Measurements from ENCODE around the gene CPEB4. TPM values are rescaled to one million over a fixed set of nuclear protein-coding genes. Genes with fewer than 3 reads are reported as not detected.

Gene CPEB4
- total and polyA plus RNA-seq, 10 of the 15 experiments (the other 5 are each of a cell fraction or from before 2014, with no cell fraction given): 6.9 to 33.1 (median 20.4) TPM

DNA sequence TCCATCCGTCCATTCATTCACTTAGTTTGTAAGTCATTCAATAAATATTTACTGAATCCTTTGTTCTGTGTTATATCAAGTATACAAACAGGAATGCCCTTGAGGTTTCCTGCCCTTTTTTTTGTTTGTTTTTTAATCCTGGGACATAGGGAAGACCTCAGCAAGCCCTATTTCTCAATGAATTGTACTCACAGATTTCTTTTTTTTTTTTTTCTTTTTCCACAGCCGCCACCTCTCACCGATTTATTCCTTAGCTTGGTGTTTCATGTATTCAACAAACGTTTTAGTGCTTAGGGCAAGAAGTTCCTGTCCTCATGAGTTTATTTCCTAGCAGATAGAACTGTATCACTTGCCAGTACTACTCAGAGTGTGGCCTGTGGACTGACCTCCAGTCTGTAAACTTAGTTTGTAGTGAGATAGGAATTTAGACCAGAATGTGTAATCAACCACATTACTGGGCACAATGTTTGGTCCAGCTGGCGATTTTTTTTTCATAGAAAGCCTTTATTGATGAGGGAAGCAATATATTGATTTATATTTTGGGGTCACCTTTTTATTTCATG is 65.5 kb downstream of the CPEB4 start:
- Histone ChIP-seq H3K36me3 (ENCODE audit: control insufficient read depth in 2 of 2, insufficient read depth in 2 of 2, low read length in 1 of 2) (peaks cover 7 to 33% of the 10 kb centered on the region in 2 experiments), H3K79me2 (ENCODE audit: control insufficient read depth, insufficient read depth, low read length) (no peaks in the 10 kb centered on the region), H3K4me1 (ENCODE audit: control insufficient read depth, insufficient read depth, low read length) (no peaks in the 10 kb centered on the region), H3K9ac (ENCODE audit: control insufficient read depth, insufficient read depth, low read length) (no peak overlapping the region), H3K9me3 (replicated peaks; ENCODE audit: control insufficient read depth, insufficient read depth, low read length) (no peaks in the 10 kb centered on the region), H3K27ac (ENCODE audit: control insufficient read depth, insufficient read depth) (no peak overlapping the region), H2AFZ (ENCODE audit: control insufficient read depth, low read depth, low read length) (no peak overlapping the region), H4K20me1 (ENCODE audit: control insufficient read depth, insufficient read depth) (no peaks in the 10 kb centered on the region), H3K4me2 (ENCODE audit: control insufficient read depth, insufficient read depth) (no peak overlapping the region), H3K4me3 (no peak overlapping the region), H3K27me3 (replicated peaks in 1 of 2; ENCODE audit: control insufficient read depth in 2 of 2, insufficient read depth in 2 of 2, low read length in 1 of 2) (no peaks in the 10 kb centered on the region)
- TF ChIP-seq SPI1 (IDR thresholded peaks at IDR 0.05; ENCODE audit: borderline replicate concordance, insufficient read depth, low read depth, low read length) (no peak), MEF2B (IDR thresholded peaks at IDR 0.05; ENCODE audit: partially characterized antibody, poor library complexity, severe bottlenecking) (no peak), CBFB (IDR thresholded peaks at IDR 0.05; ENCODE audit: low read depth) (no peak), WRNIP1 (IDR thresholded peaks at IDR 0.05; ENCODE audit: borderline replicate concordance, low read depth, low read length) (no peak), NFYB (IDR thresholded peaks at IDR 0.05; ENCODE audit: insufficient read depth, low read depth, low read length) (no peak), IKZF1 (conservative IDR thresholded peaks at IDR 0.05) (no peak), STAT1 (conservative IDR thresholded peaks at IDR 0.05) (no peak), SP1 (IDR thresholded peaks at IDR 0.05; ENCODE audit: low read depth, low read length) (no peak), ATF7 (IDR thresholded peaks at IDR 0.05; ENCODE audit: low read depth) (no peak), POLR2A (IDR thresholded peaks at IDR 0.05; ENCODE audit: low read depth, low read length) (no peak), SIN3A (IDR thresholded peaks at IDR 0.05; ENCODE audit: low read depth, low read length) (no peak), PML (IDR thresholded peaks at IDR 0.05; ENCODE audit: low read length) (no peak), KAT2A (conservative IDR thresholded peaks at IDR 0.05; ENCODE audit: control insufficient read depth, low read depth, low read length) (no peak), KLF5 (IDR thresholded peaks at IDR 0.05; ENCODE audit: partially characterized antibody) (no peak), RCOR1 (conservative IDR thresholded peaks at IDR 0.05; ENCODE audit: low read depth, low read length) (no peak), ZNF24 (IDR thresholded peaks at IDR 0.05) (no peak), SIX5 (IDR thresholded peaks at IDR 0.05; ENCODE audit: low read depth, low read length, severe bottlenecking) (no peak)
- TF ChIP-seq, protein P1, sequence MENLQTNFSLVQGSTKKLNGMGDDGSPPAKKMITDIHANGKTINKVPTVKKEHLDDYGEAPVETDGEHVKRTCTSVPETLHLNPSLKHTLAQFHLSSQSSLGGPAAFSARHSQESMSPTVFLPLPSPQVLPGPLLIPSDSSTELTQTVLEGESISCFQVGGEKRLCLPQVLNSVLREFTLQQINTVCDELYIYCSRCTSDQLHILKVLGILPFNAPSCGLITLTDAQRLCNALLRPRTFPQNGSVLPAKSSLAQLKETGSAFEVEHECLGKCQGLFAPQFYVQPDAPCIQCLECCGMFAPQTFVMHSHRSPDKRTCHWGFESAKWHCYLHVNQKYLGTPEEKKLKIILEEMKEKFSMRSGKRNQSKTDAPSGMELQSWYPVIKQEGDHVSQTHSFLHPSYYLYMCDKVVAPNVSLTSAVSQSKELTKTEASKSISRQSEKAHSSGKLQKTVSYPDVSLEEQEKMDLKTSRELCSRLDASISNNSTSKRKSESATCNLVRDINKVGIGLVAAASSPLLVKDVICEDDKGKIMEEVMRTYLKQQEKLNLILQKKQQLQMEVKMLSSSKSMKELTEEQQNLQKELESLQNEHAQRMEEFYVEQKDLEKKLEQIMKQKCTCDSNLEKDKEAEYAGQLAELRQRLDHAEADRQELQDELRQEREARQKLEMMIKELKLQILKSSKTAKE (IDR thresholded peaks at IDR 0.05; ENCODE audit: low read depth, poor library complexity, severe bottlenecking): no peak
- TF ChIP-seq, protein P2, sequence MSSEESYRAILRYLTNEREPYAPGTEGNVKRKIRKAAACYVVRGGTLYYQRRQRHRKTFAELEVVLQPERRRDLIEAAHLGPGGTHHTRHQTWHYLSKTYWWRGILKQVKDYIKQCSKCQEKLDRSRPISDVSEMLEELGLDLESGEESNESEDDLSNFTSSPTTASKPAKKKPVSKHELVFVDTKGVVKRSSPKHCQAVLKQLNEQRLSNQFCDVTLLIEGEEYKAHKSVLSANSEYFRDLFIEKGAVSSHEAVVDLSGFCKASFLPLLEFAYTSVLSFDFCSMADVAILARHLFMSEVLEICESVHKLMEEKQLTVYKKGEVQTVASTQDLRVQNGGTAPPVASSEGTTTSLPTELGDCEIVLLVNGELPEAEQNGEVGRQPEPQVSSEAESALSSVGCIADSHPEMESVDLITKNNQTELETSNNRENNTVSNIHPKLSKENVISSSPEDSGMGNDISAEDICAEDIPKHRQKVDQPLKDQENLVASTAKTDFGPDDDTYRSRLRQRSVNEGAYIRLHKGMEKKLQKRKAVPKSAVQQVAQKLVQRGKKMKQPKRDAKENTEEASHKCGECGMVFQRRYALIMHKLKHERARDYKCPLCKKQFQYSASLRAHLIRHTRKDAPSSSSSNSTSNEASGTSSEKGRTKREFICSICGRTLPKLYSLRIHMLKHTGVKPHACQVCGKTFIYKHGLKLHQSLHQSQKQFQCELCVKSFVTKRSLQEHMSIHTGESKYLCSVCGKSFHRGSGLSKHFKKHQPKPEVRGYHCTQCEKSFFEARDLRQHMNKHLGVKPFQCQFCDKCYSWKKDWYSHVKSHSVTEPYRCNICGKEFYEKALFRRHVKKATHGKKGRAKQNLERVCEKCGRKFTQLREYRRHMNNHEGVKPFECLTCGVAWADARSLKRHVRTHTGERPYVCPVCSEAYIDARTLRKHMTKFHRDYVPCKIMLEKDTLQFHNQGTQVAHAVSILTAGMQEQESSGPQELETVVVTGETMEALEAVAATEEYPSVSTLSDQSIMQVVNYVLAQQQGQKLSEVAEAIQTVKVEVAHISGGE (CRISPR knock-in tag; IDR thresholded peaks at IDR 0.05): no peak
- WGBS (ENCODE audit: insufficient coverage, insufficient replicate concordance, low lambda C conversion rate, missing lambda C conversion rate): 75% methylated on average over 5 of the region's 5 CpGs
- ChIA-PET CTCF (interaction anchor here (1.0 kb wide), 2 partner anchors 17 to 327 kb away, joined by 3 to 4 read pairs; no protein-coding TSS in a partner anchor), SMC1A (ENCODE audit: uncharacterized antibody, unreplicated experiment) (interaction anchor here (0.9 to 1.7 kb wide), 3 partner anchors 9 to 30 kb away, joined by 3 to 8 read pairs (median 4); no protein-coding TSS in a partner anchor), POLR2A (no interaction called here), RAD21 (ENCODE audit: unreplicated experiment) (no interaction called here)
- FAIRE-seq: no peak
- intact Hi-C loops (cut with micrococcal nuclease; ENCODE audit: unreplicated experiment): no loop called here
- BruUV-seq (replicated peaks): no TSS peak
- ATAC-seq: no peak
- no peak for DNase-seq (ENCODE audit: low read depth, low spot score)
- in situ Hi-C loops (cut with MboI): no loop called here
